Activated T-cell treated with anti-CD3 and anti-CD28 coated beads, Interleukin-2, amount 50 U/mL, for 48 hours (primary cell): ENCODE results near the gene LRP2BP.
"Not testable (repeated sequence)": the region's sequence is repeated elsewhere in the genome, so short reads cannot be mapped to it uniquely, and the experiment has no call there.

ENCODE experiments used
- DNase-seq, 2 experiments: peaks; one replicate each; pipeline ENCODE4 v3.0.0-alpha.2; 2020

The LRP2BP gene

DNA sequence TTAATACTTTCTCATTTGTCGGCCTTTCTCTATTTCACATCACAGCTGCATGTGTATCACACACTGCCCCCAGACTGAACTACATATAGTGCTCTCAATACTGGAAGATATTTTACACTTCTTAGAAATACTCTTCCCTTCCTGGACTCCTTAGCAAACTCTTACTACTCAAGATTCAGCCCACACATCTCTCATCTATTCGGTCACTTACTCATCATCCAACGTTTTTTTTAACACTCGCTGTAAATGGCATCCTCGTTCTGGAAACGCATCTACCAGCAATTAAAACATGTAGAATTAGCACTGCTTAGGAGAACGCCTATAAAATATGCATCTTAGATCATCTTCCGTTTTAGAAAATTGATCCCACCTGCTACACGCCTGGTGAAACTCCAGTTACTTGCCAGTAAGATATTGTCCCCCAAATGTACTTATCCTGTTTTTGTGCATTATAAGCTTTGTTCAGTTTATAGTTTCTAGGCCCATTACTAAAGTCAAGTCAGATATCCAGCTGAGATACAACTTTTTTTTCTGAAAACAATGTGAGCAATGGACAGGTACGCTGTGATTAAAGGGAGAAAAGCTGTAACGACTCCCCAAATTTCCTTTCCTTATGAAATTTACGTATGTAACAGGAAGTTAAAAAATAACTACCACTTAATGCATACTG is 1.0 kb downstream of the LRP2BP start:
- no peak for DNase-seq

DNA sequence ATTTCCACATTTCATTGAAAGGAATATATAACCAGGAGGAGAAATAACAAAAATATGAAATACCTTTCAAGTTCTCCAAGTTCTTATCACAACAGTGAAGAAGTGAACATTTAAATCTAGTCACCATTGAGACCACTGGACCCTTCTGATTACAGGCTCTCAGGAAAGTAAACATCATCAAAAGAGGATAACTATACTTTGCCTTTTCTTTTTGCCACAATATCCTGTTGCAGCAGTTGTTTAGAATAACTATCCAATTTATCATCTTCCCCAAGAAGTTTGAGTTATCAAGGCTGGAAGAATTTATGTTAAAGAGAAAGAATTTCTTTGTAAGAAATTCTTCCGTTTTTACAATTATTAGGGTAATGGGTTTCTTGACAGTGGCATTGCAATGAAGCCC is 3.6 kb downstream of the LRP2BP start:
- DNase-seq: no peak

DNA sequence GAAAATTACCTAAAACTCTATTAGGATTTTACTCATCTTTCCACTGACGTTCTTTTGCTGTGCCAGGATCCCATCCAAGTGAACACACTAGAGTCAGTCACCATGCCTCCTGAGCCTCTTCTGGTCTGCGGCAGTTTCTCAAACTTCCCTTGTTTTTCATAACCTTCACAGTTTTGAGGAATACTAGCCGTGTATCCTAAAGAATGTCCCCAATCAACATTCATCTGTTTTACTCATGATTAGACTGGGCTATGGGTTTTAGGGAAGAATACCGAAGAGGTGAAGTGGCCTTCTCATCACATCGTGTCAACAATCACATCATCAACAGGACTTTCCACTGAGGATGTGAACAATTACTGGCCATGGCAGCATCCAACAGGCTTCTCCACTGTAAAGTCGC is 4.8 kb downstream of the LRP2BP start:
- no peak for DNase-seq

DNA sequence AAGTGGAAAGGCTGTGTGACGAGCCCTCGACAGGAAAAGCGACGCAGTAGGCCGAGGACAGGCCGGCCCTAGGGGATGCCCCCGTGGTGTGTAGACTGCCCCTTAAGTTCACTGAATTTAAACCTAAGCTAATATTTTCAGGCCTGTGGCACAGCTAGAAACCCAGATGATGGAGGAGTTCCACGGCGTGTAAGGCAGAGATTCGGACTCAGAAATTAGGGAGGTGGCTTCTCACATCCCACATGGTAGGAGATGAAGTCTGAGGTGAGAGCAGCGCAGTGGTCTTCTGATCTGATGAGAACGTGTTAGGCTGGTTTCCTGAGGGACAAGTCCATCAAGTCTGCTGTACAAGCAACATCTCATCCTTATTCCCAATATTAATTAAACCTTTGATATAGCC is 7.8 kb downstream of the LRP2BP start:
- no peak for DNase-seq

DNA sequence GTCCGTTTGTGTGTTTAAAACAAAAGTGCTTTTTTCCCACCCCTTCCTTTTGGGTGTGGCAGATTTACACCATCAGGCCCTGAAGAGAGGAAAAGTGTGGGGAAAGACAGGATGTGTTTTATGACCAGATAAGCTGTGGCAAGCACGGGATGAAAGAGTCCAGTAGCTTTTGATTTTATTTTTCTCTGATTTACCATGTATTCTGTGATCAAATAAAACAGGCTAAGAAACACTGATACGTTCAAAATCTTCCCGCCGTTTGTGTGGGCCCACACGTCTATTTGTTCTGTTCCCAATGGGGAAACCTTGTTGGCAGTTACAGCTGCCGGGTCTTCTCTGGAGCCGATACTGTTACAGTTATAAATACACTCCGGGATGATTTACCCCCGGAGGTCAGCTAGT is 10.8 kb downstream of the LRP2BP start:
- DNase-seq: no peak

DNA sequence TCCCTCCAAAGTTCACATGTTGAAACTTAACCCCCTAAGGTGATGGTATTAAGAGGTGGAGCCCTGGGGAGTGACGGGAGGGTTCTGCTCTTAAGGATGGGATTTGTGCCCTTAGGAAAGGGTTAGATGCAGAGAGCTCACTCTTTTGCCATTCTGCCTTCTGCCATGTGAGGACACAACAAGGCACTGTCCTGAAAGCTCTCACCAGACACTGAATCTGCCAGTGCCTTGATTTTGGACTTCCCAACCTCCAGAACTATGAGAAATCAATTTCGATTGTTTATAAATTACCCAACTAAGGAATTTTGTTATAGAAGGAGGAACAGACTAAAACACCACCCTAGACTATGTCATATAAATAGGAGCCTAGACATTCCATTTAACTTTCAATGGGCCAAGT is 11.7 kb downstream of the LRP2BP start:
- no peak for DNase-seq

DNA sequence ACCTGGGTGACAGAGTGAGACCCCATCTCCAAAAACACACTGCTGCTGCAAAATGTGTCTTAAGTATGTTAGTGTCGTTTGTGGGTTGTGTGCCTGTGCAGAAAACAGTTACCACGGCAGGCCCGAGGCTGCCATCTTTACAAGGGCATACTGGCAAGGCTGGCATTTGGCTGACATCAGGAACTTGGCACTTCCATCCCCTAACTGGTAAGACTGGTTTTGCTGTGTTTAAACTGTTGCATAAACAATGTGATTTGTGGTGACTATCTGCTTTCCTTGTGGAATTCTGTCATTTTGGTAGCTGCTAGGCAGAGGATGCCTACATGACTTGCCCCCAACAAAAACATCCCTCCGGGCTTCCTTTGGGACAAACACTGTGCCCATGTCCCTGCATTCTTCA is 12.3 kb downstream of the LRP2BP start:
- no peak for DNase-seq

DNA sequence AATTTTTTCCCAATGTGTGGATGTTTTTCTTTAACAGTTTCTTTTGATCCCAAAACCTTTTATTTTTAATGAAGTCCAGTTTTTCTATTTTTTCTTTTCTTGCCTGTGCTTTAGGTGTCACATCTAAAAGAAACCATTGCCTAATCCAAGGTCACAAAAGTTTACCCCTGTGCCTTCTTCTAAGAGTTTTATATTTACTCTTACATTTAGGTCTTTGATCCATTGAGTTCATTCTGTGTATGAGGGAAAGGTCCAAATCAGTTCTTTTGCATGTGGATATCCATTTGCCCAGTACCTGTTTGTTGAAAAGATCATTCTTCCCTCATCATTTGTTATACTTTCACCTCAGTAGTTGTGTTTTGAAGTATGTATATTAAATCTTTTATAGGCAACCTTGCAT is 13.0 kb downstream of the LRP2BP start:
- no peak for DNase-seq

DNA sequence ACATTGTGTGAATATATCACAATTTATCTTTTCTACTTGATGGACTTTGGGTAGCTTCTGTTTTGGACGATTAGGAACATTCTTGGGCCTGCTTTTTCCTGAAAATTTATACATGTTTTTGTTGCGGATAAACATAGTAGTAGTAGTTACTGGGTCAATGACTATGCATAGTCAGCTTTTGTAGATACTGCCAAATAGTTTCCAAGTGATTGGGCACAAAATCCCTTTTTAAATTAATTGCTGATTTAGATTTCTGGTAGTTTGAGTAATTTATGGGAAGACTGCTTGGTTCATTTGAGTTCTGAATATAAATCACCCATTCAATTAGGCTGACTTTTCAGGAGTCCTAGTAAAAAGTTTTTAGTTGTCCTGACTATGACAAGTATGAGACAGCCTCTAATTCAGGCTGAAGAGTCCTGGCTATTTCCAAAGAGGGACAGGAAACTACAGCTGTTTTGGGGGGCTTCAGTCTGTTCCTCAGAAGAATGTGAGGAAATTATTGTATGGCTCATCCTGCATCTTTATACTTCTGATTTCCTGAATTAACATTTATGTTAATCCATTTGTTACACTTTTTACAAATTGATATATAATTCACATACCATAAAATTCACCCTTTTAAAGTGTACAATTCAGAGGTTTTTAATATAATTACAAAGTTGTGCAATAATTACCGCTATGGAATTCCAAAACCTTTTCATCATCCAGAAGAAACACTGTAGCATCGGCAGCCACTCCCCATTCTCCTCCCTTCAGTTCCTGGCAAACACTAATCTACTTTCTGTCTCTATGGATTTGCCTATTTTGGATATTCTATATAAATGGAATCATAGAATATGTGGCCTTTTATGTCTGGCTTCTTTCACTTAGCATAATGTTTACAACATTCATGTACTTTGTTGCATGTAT is 14.2 kb downstream of the LRP2BP start:
- DNase-seq: no peak

DNA sequence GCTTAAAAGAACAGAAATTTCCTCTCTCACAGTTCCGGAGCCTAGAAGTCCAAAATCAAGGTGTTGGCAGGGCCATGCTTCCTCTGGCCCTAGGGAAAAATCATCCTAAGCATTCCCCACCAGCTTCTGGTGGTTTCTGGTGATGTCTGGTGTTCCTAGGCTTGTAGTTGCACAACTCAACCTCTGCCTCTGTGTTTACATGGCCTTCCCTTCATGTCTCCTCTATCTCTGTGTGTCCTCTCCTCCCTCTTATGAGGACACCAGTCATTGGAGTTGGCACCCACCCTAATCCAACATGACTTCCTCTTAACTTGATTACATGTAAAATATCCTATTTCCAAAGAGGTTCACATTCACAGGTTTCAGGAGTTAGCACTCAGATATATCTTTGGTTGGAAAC is 15.4 kb downstream of the LRP2BP start:
- DNase-seq: no peak

DNA sequence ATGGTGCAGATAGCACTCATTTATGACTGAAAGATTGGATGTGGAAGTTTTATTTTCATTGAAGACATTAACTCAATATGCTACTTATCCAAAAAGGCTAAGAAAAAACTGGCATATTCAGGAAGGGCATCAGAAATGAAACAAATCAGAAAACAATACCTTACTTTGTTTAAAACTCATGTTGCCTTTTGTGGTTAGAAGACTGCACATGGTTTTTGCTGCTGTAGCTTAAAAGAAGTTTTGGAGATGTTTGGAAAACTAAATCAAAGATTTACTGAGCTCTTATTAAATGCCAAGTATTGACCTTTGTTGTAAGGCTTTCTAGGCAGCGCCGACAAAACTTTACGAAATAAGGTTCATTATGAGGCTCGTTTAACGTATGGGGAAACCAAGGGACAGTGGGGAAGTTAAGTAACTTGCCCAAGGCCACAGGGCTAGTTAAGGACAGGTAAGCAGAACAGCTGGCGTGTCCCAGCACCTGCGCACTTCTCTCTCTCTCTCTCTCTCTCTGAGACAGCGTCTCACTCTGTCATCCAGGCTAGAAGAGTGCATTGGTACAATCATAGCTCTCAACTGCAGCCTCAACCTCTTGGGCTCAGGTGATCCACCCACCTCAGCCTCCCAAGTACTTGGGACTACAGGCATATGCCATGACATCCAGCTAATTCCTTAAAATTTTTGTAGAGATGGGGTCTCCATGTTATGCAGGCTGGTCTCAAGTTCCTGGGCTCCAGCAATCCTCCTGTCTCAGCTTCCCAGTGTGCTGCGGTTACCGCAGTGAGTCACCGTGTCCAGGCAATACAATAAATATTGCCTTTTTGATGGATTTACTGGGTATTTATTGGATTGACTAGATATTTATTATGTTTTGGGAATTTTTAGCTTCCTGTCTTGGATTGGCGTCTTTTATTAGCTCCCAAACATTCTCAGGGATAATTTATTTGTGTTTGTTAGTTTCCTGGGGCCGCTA is 16.1 kb downstream of the LRP2BP start:
- no peak for DNase-seq

DNA sequence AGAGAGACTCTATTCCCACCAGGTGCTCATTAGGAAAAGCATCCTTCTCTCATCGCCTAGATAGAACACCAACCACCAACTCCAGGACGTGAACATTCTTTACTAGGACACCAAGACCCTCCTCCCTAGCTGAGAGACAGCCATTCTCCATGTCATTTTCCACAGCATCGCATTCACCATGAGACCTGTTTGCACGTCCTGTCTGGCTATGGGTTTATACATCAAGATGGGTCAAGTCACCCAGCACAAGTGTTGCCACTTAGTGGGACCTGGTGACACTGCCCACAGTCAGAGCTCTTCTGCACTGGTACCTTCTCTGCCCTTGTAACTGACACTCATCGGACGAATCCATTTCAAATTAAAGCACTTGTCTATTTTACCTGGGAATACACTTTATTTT is 17.5 kb downstream of the LRP2BP start:
- no peak for DNase-seq

DNA sequence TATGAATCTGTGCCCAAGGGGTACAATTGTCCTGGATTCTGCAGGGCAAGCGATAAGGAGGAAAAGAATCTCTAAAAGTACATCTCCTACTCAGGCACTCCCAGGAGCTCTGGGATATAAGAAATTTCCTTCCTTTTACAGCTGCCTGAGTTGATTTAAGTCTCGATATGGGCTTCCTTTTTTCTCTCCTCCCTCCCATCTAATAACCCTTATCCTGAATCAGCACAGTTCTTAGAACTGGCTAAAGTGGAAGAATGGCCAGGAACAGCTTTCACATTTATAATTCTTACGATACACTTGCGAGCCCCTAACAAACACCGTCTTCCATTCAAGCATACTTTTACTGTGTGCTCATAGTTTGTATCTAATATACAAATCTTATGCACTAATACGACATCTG is 21.2 kb downstream of the LRP2BP start:
- no peak for DNase-seq

DNA sequence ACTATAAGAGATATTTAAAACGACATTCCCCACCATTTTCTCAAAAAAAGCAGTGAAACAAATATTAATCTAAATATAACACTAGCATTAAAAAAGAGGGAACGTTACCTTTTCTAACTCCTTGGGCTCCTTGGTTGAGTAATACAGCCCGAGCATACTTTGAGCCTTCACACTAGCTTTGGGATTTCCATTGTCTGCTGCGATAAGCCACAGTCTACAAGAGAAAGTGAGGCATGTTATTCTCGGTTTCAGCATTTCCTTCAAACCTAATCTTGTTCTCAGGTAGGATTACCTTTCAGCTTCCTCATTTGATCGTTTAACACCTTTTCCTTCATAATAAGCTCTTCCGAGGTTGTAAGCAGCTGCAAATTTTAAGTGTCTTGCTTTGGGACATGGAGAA is 21.7 kb downstream of the LRP2BP start:
- no peak for DNase-seq

DNA sequence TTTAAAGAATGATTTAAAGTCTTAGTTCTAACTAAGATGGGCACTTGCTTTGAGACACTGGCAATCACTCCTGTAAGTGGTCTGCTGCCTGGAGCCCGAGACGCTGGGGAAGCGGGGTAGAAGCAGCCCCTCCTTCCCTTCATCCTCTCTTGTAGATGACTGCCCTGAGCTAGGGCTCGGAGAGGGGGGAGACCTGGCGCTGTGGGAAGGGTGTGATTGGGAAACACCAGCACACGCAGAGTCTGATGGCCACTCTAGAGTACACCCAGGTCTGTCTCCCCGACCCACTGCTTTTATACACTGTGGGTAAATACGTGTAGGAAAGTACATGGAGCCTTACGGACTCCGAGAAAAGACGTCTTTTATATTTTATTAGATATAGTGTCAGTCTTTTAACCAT is 24.0 kb downstream of the LRP2BP start:
- DNase-seq: no peak

DNA sequence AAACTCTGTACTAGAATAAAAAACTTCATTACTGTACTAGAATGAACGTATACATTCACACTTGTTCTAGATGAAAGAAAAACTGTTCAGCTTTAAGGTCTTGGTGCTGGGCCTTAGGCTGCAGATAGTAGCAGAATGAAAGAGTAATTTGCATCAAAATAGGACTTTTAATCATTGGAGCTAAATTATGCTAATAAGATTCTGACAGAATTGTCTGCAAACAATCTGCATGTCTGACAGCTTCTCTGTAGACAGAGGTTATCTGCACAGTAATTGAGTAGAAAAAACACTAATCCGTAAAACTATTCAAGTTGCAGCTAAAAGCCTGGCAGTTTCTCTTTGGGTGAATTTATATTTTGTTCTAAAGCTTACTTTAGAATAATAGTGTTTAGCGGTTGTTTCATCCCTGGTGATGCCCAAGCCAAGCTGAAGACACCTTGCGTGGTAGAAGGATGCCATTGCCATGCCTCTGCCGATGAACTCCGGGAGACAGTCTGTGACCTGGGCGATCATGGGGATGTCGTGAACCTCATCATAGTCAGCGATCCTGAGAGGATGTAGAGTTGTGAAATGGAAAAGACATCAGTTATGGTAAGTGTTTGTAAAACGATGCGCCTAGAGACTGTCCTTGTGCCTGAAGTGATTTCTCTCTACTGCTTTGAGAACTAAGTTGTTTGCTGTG is 25.3 kb downstream of the LRP2BP start:
- DNase-seq: no peak

DNA sequence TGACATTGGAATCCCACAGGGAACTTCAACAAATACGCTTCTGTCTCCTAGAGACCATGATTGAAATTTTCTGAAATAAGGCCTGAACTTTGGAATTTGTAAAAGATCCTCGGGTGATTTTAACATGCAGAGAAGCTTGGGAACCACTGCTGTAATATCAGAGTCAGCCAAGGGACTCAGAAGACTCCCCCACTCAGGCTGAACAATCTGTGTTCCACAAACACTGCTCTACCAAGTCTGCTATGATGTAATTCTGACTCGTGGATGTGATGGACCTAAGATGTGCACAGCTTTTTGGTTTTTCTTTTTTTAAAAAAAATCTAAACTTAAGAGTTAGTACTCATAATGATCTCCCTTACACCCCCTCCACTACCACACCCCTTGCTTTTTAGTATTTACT is 26.0 kb downstream of the LRP2BP start:
- DNase-seq: no peak

DNA sequence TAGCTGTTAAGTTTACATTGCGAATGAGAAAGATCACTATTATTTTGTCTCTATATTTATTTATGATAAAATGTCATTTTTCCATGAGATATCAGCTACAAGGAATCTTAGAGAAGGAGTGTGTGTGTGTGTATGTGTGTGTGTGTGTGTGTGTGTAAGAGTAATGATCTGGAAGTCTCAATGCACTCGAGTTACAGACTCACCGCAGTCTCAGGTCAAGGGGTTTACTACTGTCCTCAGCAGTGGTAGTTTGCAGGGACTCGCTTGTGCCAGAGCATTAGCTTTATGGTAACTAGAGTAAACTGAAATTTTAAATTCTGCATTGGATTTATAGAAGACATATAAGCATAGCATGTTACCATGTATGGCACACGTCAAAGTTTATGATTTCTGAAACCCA is 30.8 kb downstream of the LRP2BP start:
- DNase-seq: no peak

DNA sequence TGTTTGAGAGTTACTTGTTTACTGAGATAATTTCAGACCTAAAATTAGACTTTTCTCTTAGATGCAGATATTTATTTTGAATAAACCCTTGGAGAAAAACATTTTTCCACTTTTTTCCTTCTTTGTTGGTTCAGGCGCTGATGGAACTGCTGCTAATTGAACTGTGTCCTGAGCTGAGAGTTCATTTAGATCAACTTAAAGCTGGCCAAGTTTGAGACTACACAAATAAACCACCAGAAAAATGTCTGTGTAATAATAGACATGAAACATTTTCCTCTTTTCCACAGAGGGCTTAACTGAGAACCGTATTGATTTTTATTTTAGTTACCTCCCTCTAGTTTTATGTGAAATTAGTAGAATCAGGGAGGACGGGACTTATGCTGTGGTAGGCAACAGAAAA is 32.5 kb downstream of the LRP2BP start:
- DNase-seq: no peak

DNA sequence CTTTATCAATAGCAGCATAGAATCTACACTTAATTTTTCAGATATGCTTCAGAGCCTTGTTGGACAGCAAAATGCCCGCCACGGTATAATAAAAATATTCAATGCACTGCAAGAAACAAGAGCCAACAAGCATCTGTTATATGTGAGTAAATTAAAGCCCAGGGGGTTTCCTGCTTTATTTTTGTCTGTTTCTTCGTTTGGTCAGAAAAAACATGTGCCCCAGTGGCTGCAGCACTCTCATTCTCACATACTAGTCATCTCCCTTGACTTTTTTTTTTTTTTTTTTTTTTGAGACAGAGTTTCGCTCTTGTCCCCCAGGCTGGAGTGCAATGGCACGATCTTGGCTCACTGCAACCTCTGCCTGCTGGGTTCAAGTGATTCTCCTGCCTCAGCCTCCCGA is 33.2 kb downstream of the LRP2BP start:
- not testable (repeated sequence) for DNase-seq

DNA sequence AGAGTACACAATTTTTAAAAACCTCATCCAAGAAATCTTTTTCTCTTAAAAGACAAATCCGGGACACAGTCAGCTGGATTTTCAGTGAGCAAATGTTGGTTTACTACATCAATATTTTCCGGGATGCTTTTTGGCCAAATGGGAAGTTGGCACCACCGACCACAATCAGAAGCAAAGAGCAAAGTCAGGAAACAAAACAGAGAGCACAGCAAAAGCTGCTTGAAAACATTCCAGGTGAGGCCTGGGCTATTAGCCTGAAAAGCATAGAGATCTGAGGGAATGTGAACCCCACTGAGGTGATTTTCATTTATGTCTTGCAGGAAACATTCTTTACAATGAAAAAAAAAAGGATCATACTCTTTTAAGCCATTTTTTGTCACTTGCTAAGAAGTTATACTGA is 33.9 kb downstream of the LRP2BP start:
- no peak for DNase-seq

DNA sequence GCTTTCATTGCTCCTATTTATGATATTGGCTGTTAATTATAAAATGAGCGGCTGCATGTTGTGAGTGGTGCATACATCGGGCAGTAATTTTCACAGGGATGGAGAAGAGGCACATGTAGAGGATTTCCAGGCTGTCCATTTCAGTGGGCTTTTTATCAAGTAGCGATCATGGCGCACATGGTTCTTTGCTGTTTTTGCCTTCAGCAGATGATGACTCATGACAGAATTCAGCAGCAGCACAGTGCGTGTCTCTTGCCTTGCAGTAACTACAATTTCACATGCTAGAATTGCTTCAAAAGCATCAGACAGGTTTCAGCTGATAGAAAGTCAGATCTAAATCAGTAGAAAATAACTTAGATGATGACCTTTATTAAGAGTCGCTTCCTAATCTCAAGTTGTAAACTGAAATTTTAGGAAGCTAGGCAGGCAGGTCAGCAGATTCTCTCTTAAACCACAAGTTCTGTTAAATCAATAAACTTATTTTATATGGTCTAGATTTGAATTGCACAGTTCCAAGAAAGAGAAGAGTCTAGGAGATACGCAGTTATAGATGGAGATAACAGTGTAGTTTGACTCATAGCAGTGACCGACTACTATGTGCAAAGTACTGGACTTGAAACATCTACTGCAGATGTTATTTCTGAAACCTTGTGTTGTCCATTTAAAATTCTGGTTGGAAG is 35.8 kb downstream of the LRP2BP start:
- no peak for DNase-seq
